NOMO-1 (cell line): Measurements from ENCODE around the gene MEGF8.
A peak's percentile ranks its signal among the peaks of the same experiment; 100 is the strongest.

ENCODE experiments used
- DNase-seq, 2 experiments: peaks; one replicate each; lab custom pipeline; 2025; ENCODE audit not compliant: unreplicated experiment in 2 of 2; lab: John Stamatoyannopoulos, UW

Gene MEGF8

GRCh38 chr19:42376177-42376555 lies 50.7 kb downstream of the MEGF8 start:
- no peak for DNase-seq

GRCh38 chr19:42378225-42379215 lies 53.1 kb downstream of the MEGF8 start:
- DNase-seq: no peak

GRCh38 chr19:42380155-42380554 lies 54.7 kb downstream of the MEGF8 start:
- no peak for DNase-seq

- peak; percentile 65 to 76 for DNase-seq
These were observed 61.7 kb downstream of the MEGF8 start for GRCh38 chr19:42386974-42387707.

GRCh38 chr19:42388851-42389489 lies 63.5 kb downstream of the MEGF8 start:
- no peak for DNase-seq

- no peak for DNase-seq
These were observed 64.5 kb downstream of the MEGF8 start, which contains the start of gene CNFN for GRCh38 chr19:42389899-42390298. Gene CNFN, minus strand, starts transcription at chr19:42390297. Its CDS starts 1,260 bp downstream, at chr19:42389037.

DNA sequence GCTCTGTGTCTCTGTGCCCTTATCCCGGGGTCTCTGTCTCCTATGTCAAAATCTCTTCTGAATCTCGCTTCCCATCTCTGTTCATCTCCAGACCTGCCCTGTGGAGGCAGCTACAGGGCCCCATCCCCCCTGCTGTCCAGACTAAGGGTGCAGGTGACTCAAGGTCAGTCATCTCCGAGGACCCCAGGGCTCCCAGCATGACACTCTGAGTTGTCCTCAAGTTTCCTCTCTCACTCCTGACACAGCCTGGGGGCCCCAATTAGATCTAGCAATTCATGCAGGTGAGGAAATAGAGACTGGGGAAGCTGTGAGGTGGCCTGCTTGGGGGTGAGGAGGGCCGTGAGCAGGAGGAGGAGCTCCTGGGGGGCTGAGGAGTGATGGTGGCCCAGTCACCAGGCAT lies 66.7 kb downstream of the MEGF8 start:
- DNase-seq: no peak

GRCh38 chr19:42394751-42395150 lies 69.3 kb downstream of the MEGF8 start:
- no peak for DNase-seq

GRCh38 chr19:42396381-42397262 lies 71.2 kb downstream of the MEGF8 start:
- DNase-seq: peak; percentile 96 to 98

GRCh38 chr19:42397263-42398166 lies 72.1 kb downstream of the MEGF8 start:
- peak in 1 of 2 experiments; percentile 47 for DNase-seq

DNA sequence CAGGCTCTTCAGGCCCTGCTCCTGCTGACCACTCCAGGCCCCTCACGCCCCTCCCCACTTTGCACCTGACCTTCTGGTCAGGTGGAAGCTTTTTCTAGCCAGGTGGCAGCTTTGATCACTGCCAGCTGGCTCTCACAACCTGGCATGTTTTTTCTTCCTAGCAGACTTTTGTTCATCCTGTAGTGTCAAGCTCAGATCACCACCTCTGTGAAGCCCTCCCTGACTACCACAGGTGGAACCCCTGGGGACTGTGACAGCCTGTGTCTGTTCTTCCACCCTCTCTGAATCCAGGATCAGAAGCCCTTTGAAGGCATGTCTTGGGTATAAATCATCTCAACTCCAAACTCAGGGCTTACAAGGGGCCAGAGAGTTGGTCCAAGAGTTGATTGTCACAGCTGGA lies 75.0 kb downstream of the MEGF8 start:
- no peak for DNase-seq

GRCh38 chr19:42401365-42402303 lies 76.2 kb downstream of the MEGF8 start:
- peak; percentile 39 to 43 for DNase-seq

GRCh38 chr19:42402376-42403116 lies 77.1 kb downstream of the MEGF8 start:
- DNase-seq: no peak

- DNase-seq: no peak
These were observed 78.2 kb downstream of the MEGF8 start for GRCh38 chr19:42403586-42403985.

- DNase-seq: no peak
These were observed 80.7 kb downstream of the MEGF8 start for GRCh38 chr19:42406111-42406510.

- no peak for DNase-seq
These were observed 81.8 kb downstream of the MEGF8 start for GRCh38 chr19:42407085-42407815.

DNA sequence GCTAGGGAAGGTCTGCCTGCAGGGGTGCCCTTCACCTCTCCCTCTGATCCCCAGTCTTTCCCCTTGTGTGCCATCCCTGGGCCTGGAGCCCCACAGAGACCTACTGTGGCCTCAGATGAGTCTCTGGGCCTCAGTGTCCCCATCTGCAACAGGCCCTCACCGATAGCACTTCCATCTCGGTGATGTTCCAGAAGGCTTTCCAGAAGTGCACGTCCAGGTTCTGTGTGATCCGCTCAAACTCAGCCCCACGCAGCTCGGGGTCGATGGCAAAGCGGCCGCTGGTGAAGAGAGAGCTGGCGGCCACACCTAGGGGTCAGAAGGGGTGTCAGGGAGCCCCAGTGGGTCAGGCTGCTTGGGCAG lies 82.4 kb downstream of the MEGF8 start:
- DNase-seq: no peak
